ENCODE data around the gene AGT.
"Not testable (repeated sequence)": the region's sequence is repeated elsewhere in the genome, so short reads cannot be mapped to it uniquely, and the experiment has no call there.

Gene AGT

GRCh38 chr1:230743899-230744298 is 30.0 kb upstream of the AGT start:
- DNase-seq: no peak

GRCh38 chr1:230739564-230740290 is 25.8 kb upstream of the AGT start:
- no peak for DNase-seq

DNA sequence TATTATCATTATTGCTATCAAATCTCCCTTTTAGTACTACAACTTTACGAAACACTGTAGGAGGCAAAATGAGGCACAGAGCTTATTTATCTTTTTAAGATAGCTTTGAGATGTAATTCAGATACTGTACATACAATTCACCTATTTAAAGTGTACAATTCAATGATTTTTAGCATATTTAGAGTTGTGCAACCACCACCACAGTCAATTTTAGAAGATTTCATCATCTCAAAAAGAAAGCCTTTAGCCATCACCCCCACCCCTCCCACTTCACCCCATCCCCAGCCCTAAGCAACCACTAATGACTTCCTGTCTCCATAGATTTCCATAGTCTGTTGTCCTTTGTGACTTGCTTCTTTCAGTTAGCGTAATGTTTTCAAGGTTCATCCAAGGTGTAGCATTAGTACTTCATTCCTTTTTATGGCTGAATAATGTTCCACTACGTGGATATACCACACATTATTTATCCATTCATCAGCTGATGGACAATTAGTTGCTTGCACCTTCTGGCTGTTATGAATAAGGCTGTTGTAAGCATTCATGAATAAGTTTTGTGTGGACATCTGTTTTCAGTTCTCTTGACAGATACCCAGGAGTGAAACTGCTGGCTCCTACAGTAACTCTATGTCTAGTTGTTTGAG is 23.8 kb upstream of the AGT start:
- no peak for DNase-seq

DNA sequence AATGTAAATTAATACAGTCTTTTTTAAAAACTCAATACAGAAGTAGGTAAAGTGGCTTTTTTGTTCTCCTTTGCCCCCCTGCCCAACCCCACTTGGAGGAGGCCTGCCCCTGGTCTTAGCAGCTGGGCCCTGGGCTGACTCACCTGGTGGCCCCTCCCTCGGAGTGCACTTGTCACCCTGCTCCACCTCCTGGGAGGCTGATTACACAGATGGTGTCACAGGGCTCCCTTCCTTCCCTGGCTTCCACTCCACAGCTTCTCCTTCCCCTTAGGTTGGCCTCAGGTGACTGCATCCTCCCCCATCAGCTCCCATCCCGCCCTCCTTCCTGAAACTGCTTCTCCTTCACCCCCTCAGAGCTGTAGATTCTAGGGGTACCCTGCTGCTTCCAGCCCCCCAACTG is 21.5 kb upstream of the AGT start:
- DNase-seq: no peak

DNA sequence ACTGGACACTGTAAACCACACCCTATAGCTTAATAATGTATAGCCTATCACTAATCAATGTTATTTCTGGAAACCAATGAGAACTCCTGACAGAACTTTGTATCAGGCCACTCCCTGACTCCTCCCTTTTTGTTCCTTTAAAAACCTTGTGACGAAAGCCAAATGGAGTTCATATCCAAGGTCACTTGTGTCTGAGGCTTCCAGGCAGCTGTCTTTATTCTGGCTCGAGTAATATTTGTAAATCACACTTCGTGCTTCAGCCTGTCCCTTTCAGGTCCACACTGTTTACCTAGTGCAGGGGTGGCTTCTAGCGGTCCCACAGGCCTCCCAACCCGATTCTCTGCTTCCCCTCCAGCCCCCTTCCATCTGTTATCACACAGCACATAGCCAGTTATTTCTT is 17.1 kb upstream of the AGT start:
- DNase-seq: no peak

- no peak for DNase-seq
Observed at GRCh38 chr1:230728710-230729392, 14.9 kb upstream of the AGT start.

- DNase-seq: no peak
Observed at GRCh38 chr1:230725256-230726012, 11.5 kb upstream of the AGT start.

GRCh38 chr1:230721849-230722522 is 8.1 kb upstream of the AGT start:
- DNase-seq: not testable (repeated sequence)

DNA sequence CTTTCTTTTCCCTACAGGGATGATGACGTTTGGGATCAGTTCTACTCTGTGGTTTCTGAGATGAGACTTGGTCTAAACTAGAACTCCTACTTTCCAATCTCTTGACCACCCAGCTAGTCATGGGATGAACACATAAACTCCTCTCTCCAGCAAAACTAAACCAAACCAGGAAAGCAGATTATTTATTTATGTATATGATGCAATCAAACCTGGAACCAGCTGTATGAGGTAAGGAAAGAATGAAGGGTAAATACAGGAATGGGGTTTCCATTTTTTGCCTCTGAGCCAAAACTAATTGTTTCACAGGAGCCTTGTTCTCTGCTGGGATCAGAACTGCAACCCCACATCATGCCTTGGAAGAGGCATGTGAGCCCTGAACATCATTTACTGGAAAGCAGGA is 3.3 kb upstream of the AGT start:
- DNase-seq: no peak

DNA sequence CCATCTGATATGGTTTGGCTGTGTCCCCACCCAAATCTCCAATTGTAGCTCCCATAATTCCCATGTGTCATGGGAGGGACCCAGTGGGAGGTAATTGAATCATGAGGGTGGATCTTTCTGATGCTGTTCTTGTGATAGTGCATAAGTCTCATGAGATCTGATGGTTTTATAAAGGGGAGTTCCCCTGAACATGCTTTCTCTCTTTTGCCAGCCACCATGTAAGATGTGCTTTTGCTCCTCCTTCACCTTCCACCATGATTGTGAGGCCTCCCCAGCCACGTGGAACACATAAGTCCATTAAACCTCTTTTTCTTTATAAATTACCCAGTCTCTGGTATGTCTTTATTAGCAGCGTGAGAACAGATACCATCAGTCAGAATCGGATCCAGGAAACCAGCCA is 2.5 kb upstream of the AGT start:
- DNase-seq: not testable (repeated sequence)

DNA sequence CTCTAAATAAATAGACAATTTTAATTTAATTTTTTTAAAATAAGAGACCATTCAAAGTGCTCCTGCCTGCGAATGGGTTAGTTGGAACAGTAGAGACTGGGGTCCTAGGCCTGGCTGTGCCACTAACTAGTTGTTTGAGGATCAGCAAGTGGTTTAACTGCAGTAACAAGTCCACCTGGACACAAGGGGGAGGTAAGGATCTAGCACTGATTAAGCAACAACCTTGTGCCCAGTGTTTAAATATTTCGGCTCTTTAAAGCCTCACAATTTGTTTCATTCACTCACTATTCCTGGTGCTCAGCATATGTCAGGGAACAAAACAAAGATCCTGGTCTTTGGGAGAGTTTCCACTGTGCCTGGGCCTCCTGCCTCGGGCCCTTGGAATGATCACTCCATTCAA is 1.6 kb upstream of the AGT start:
- no peak for DNase-seq

- no peak for DNase-seq
Observed at GRCh38 chr1:230713547-230713914, 391 bp downstream of the AGT start.

- DNase-seq: no peak
Observed at GRCh38 chr1:230713138-230713537, 784 bp downstream of the AGT start.

- no peak for DNase-seq
Observed at GRCh38 chr1:230712470-230712942, 1.4 kb downstream of the AGT start.

- no peak for DNase-seq
Observed at GRCh38 chr1:230711245-230711644, 2.7 kb downstream of the AGT start.

- no peak for DNase-seq
Observed at GRCh38 chr1:230710543-230710904, 3.4 kb downstream of the AGT start.

DNA sequence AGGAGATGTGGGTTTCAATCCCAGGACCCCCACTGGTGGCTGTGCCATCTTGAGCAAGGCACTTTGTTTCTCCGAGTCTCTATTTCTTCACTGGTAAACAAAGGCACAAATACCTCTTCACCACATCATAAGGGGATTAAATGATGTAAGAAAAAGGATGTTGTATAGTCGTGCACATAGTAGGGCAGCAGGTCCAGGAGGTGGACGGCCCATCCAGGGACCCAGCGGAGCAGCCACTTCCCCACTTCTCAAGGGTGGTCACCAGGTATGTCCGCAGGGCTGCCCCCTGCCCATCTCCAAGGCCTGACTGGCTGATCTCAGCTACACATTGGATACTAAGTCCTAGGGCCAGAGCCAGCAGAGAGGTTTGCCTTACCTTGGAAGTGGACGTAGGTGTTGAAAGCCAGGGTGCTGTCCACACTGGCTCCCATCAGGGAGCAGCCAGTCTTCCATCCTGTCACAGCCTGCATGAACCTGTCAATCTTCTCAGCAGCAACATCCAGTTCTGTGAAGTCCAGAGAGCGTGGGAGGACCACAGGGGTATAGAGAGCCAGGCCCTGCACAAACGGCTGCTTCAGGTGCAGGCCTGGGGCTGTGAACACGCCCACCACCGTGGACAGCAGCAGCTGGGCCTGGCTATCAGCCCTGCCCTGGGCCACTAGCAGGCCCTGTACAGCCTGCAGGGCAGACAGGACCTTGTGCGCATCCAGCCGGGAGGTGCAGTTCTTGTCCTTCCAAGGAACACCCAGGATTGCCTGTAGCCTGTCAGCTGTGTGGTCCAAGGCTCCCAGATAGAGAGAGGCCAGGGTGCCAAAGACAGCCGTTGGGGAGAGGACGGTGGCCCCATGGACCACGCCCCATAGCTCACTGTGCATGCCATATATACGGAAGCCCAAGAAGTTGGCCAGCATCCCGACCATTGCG is 4.0 kb downstream of the AGT start:
- DNase-seq: no peak

- DNase-seq: no peak
Observed at GRCh38 chr1:230708631-230709580, 5.0 kb downstream of the AGT start.

- no peak for DNase-seq
Observed at GRCh38 chr1:230707732-230708630, 5.9 kb downstream of the AGT start.
